ENCODE measurements around the gene IL32. TPM values are rescaled to one million over a fixed set of nuclear protein-coding genes. Genes with fewer than 3 reads are reported as not detected.

The IL32 gene
- total RNA-seq, 4 donors from 2014 or later = 24.0 to 53.6 (median 28.9) TPM

DNA sequence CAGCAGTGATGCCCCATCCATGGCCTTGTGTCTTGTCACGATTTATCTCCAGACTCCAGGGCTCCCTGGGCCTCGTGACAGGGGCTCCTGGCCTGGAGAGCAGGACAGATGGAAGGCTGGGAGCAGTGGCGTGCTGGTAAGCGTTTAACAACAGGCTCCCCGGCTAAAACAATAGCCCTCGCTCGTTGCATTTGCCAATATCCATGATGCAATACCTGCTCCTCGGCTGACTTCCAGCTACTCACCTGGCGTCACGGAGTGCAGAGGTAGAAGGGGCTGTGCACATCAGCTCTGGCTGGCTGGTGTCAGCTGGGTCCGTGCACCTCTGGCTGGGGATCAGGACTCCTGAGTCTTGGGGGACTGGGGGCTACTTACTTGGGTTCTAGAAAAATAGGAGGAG is 27.2 kb upstream of the IL32 start:
- H3K36me3 ChIP-seq = no peaks in the 10 kb centered on the region
- no peaks in the 10 kb centered on the region for H3K27me3 ChIP-seq
- no peaks in the 10 kb centered on the region for H3K9me3 ChIP-seq
- H3K27ac ChIP-seq = no peak overlapping the region
- H3K4me1 ChIP-seq = peaks cover 3 to 14% of the 10 kb centered on the region in 2 donors
- no peak overlapping the region for H3K4me3 ChIP-seq (replicated peaks in 1 of 3)
- WGBS, 2 donors = 18 to 44% methylated on average over 4 to 11 of the region's 11 CpGs
- no peak for TF ChIP-seq POLR2A (IDR thresholded peaks at IDR 0.05)
- no peak for TF ChIP-seq CTCF (IDR thresholded peaks at IDR 0.05)
- peak; percentile 76 for DNase-seq
- intact Hi-C loops (cut with DNase I) = no loop called here

DNA sequence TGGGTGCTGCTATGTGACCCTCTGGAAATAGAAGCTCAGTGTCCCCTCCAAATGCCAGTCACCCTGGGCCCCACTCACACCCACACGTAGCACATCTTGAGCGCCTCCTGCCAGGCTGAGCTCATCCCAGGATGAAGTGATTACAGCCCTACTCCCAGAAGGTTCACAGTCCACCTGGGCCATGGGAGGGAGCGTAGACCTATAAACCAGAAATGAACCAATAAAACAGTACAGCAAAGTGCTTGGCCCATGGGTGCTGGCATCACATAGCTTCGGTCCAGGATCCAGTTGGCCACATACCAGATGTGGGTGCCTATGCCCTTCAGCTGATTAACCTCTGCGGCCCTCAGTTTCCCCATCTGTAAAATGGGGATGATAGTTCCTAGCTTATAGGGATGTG is 26.5 kb upstream of the IL32 start:
- no peak for DNase-seq
- WGBS, 2 donors = 82 to 83% methylated on average over 5 of the region's 5 CpGs
- H3K36me3 ChIP-seq = no peaks in the 10 kb centered on the region

DNA sequence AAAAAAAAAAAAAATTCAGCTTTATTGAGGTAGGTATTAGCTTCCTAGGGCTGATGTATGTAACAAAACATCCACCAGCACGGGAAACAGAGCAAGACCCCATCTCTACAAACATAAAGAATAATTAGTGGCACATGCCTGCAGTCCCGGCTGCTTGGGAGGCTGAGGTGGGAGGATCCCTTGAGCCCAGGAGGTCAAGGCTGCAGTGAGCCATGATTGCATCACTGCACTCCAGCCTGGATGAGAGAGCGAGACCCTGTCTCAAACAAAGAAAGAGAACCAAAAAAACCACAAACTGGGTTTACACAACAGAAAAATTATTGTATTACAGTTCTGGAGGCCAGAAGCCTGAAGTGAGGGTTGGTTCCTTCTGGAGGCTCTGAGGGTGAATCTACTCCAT is 23.1 kb upstream of the IL32 start:
- DNase-seq = no peak
- H3K36me3 ChIP-seq = no peaks in the 10 kb centered on the region
- H3K27ac ChIP-seq = no peak overlapping the region
- intact Hi-C loops (cut with DNase I) = no loop called here
- H3K27me3 ChIP-seq = peaks cover 31% of the 10 kb centered on the region
- no peak overlapping the region for H3K4me3 ChIP-seq (replicated peaks in 1 of 3)
- no peaks in the 10 kb centered on the region for H3K9me3 ChIP-seq
- peaks cover 13 to 26% of the 10 kb centered on the region in 2 donors for H3K4me1 ChIP-seq
- WGBS, 2 donors = 83 to 91% methylated on average over 3 of the region's 3 CpGs
- TF ChIP-seq POLR2A (IDR thresholded peaks at IDR 0.05) (no peak), CTCF (IDR thresholded peaks at IDR 0.05) (no peak)

More for the DNA sequence above, 26.5 kb upstream of the IL32 start:
- intact Hi-C loops (cut with DNase I) = no loop called here
- Histone ChIP-seq H3K4me1 (peaks cover 3 to 14% of the 10 kb centered on the region in 2 donors), H3K9me3 (no peaks in the 10 kb centered on the region), H3K27ac (no peak overlapping the region), H3K4me3 (replicated peaks in 1 of 3) (no peak overlapping the region), H3K27me3 (peaks cover under 1% of the 10 kb centered on the region)
- TF ChIP-seq POLR2A (IDR thresholded peaks at IDR 0.05) (no peak), CTCF (IDR thresholded peaks at IDR 0.05) (no peak)

GRCh38 chr16:3044708-3045107 is 20.7 kb upstream of the IL32 start:
- H3K4me1 ChIP-seq = peaks cover 10 to 20% of the 10 kb centered on the region in 2 donors
- intact Hi-C loops (cut with DNase I) = no loop called here
- TF ChIP-seq CTCF (IDR thresholded peaks at IDR 0.05) = no peak
- TF ChIP-seq POLR2A (IDR thresholded peaks at IDR 0.05) = no peak
- no peak overlapping the region for H3K27ac ChIP-seq
- no peak overlapping the region for H3K4me3 ChIP-seq (replicated peaks in 1 of 3)
- H3K27me3 ChIP-seq = peaks cover 31% of the 10 kb centered on the region
- H3K9me3 ChIP-seq = no peaks in the 10 kb centered on the region
- no peaks in the 10 kb centered on the region for H3K36me3 ChIP-seq
- 86 to 89% methylated on average over 6 of the region's 6 CpGs for WGBS, 2 donors
- DNase-seq = no peak

DNA sequence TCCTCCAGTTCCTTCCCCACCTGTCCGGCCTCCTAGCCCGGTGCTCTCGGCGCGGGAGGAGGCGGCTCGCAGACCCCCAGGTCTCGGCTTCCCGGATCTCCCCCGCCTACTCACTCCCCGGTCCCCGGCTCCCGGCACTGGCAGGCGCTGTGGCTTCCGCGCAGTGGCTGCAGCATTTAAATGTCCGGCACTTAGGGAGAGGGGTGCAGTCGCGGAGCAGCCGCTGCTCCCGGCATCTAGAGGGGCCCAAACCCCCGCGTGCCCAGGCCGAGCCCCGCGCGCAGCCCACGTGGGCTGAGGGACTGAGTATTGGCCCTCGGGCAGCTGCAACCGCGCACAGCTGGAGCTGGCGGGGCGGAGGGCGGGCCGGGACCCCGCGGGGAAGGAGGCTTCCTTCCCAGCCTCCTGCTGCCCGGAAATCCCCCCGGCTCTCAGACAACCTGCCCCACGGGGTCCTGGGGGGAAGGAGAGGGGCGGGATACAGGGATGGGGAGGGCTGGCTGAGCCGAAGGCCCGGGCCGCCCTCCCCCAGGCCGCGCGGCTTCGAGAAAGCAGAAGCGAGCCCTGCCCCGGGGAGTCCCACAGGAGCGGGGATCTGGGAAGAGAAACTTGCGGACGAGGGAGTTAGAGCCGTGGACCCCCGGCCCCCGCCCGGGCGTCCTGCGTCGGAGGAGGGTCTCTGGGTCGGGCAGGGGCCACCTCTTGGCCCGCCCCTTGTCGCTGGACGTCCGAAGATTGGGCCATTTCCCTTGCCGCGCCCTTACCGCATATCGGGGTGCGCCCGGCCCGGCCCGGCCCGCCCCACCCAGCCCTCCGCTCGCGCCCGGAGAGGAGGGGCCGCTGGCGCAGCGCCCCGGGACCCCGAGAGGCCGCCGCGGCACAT is 19.4 kb upstream of the IL32 start, which contains the start of gene MMP25:
Gene MMP25 (plus strand): TSS at position 804 of the 883 bp plus-strand sequence. CDS start 357 bp downstream, outside the sequence.
- peaks cover 10 to 20% of the 10 kb centered on the region in 2 donors for H3K4me1 ChIP-seq
- H3K27ac ChIP-seq = no peak within 1 kb of the TSS
- intact Hi-C loops (cut with DNase I) = no loop called here
- H3K36me3 ChIP-seq = no peaks in the 10 kb centered on the region
- H3K4me3 ChIP-seq (replicated peaks in 1 of 3) = peak within 1 kb of the TSS in 1 of 3 donors; percentile 19
- no peak for DNase-seq
- 3% methylated on average over 18 of the region's 86 CpGs; no CpG with 5 or more reads in 1 of the 2 donors for WGBS, 2 donors
- H3K9me3 ChIP-seq = no peaks in the 10 kb centered on the region
- H3K27me3 ChIP-seq = peaks cover 31% of the 10 kb centered on the region
- TF ChIP-seq POLR2A (IDR thresholded peaks at IDR 0.05) (no peak), CTCF (IDR thresholded peaks at IDR 0.05) (no peak)

All from thyroid gland (tissue), 4 donors.